ENCODE measurements around the gene TTC19.

TTC19 gene

GRCh38 chr17:15970500-15970899 lies 29.1 kb upstream of the TTC19 start:
- WGBS: 100% methylated on average over 2 of the region's 2 CpGs
- H3K27ac ChIP-seq (ENCODE audit: low read length, poor library complexity, severe bottlenecking): no peak overlapping the region

GRCh38 chr17:15971098-15971678 lies 28.4 kb upstream of the TTC19 start:
- Histone ChIP-seq H3K14ac (ENCODE audit: low read length in 2 of 2) (no peak overlapping the region), H2AK5ac (ENCODE audit: low read length, severe bottlenecking) (no peak overlapping the region), H2BK15ac (ENCODE audit: low read depth, poor library complexity, severe bottlenecking) (no peak overlapping the region), H2BK5ac (ENCODE audit: low read depth, low read length, poor library complexity, severe bottlenecking) (no peak overlapping the region), H3K27me3 (ENCODE audit: control insufficient read depth in 1 of 2, insufficient read depth in 1 of 2, low read length in 2 of 2) (no peaks in the 10 kb centered on the region), H3K9me3 (ENCODE audit: control insufficient read depth, low read length) (no peaks in the 10 kb centered on the region), H3K23ac (ENCODE audit: low read length in 2 of 2) (no peak overlapping the region), H3K4me2 (ENCODE audit: low read length, poor library complexity, severe bottlenecking) (no peak overlapping the region), H4K91ac (ENCODE audit: low read length) (no peak overlapping the region), H2AFZ (ENCODE audit: low read depth, low read length) (no peak overlapping the region), H3K27ac (ENCODE audit: low read length, poor library complexity, severe bottlenecking) (no peak overlapping the region), H3K9ac (ENCODE audit: low read length) (no peak overlapping the region), H3K4ac (ENCODE audit: low read depth in 1 of 2, low read length in 2 of 2) (no peak overlapping the region), H3K18ac (ENCODE audit: low read depth in 1 of 2, low read length in 2 of 2) (peak overlapping the region in 1 of 2 experiments; percentile 4), H3K79me1 (replicated peaks; ENCODE audit: low read length, poor library complexity, severe bottlenecking) (peaks cover 39% of the 10 kb centered on the region), H2BK120ac (ENCODE audit: low read depth, low read length) (no peak overlapping the region), H3K4me1 (ENCODE audit: control insufficient read depth, insufficient read depth, low read depth, low read length) (peaks cover 20% of the 10 kb centered on the region), H3K4me3 (ENCODE audit: insufficient read depth in 1 of 2, low read depth in 1 of 2, low read length in 2 of 2) (no peak overlapping the region), H3K36me3 (ENCODE audit: control insufficient read depth in 1 of 2, insufficient read depth in 2 of 2, low read depth in 1 of 2, low read length in 2 of 2) (peaks cover 7 to 15% of the 10 kb centered on the region in 2 experiments), H2BK12ac (ENCODE audit: low read length in 2 of 2) (no peak overlapping the region), H4K8ac (ENCODE audit: low read length) (no peak overlapping the region)
- 96% methylated on average over 4 of the region's 5 CpGs for WGBS
- no peak for DNase-seq

More at GRCh38 chr17:15970500-15970899, 29.1 kb upstream of the TTC19 start:
- no peak overlapping the region for H2BK120ac ChIP-seq (ENCODE audit: low read depth, low read length)
- no peak overlapping the region for H4K91ac ChIP-seq (ENCODE audit: low read length)
- no peak overlapping the region for H2BK12ac ChIP-seq (ENCODE audit: low read length in 2 of 2)
- H3K23ac ChIP-seq (ENCODE audit: low read length in 2 of 2): no peak overlapping the region
- H2BK15ac ChIP-seq (ENCODE audit: low read depth, poor library complexity, severe bottlenecking): no peak overlapping the region
- H3K4ac ChIP-seq (ENCODE audit: low read depth in 1 of 2, low read length in 2 of 2): no peak overlapping the region
- H4K8ac ChIP-seq (ENCODE audit: low read length): no peak overlapping the region
- no peak overlapping the region for H2BK5ac ChIP-seq (ENCODE audit: low read depth, low read length, poor library complexity, severe bottlenecking)
- peaks cover 24% of the 10 kb centered on the region for H3K4me1 ChIP-seq (ENCODE audit: control insufficient read depth, insufficient read depth, low read depth, low read length)
- H3K79me1 ChIP-seq (replicated peaks; ENCODE audit: low read length, poor library complexity, severe bottlenecking): peaks cover 39% of the 10 kb centered on the region
- no peak overlapping the region for H3K9ac ChIP-seq (ENCODE audit: low read length)
- DNase-seq: no peak
- H2AK5ac ChIP-seq (ENCODE audit: low read length, severe bottlenecking): no peak overlapping the region
- H3K4me2 ChIP-seq (ENCODE audit: low read length, poor library complexity, severe bottlenecking): no peak overlapping the region
- H3K9me3 ChIP-seq (ENCODE audit: control insufficient read depth, low read length): no peaks in the 10 kb centered on the region
- no peaks in the 10 kb centered on the region for H3K27me3 ChIP-seq (ENCODE audit: control insufficient read depth in 1 of 2, insufficient read depth in 1 of 2, low read length in 2 of 2)
- H3K36me3 ChIP-seq (ENCODE audit: control insufficient read depth in 1 of 2, insufficient read depth in 2 of 2, low read depth in 1 of 2, low read length in 2 of 2): peaks cover 7 to 13% of the 10 kb centered on the region in 2 experiments
- no peak overlapping the region for H3K18ac ChIP-seq (ENCODE audit: low read depth in 1 of 2, low read length in 2 of 2)
- no peak overlapping the region for H3K4me3 ChIP-seq (ENCODE audit: insufficient read depth in 1 of 2, low read depth in 1 of 2, low read length in 2 of 2)
- no peak overlapping the region for H3K14ac ChIP-seq (ENCODE audit: low read length in 2 of 2)
- H2AFZ ChIP-seq (ENCODE audit: low read depth, low read length): no peak overlapping the region

GRCh38 chr17:15971882-15972281 lies 27.7 kb upstream of the TTC19 start:
- Histone ChIP-seq H3K27ac (ENCODE audit: low read length, poor library complexity, severe bottlenecking) (no peak overlapping the region), H3K9ac (ENCODE audit: low read length) (no peak overlapping the region), H3K9me3 (ENCODE audit: control insufficient read depth, low read length) (no peaks in the 10 kb centered on the region), H3K27me3 (ENCODE audit: control insufficient read depth in 1 of 2, insufficient read depth in 1 of 2, low read length in 2 of 2) (no peaks in the 10 kb centered on the region), H2BK15ac (ENCODE audit: low read depth, poor library complexity, severe bottlenecking) (no peak overlapping the region), H3K79me1 (replicated peaks; ENCODE audit: low read length, poor library complexity, severe bottlenecking) (peaks cover 40% of the 10 kb centered on the region), H3K4me3 (ENCODE audit: insufficient read depth in 1 of 2, low read depth in 1 of 2, low read length in 2 of 2) (no peak overlapping the region), H2AFZ (ENCODE audit: low read depth, low read length) (no peak overlapping the region), H3K4me1 (ENCODE audit: control insufficient read depth, insufficient read depth, low read depth, low read length) (peaks cover 13% of the 10 kb centered on the region), H3K4ac (ENCODE audit: low read depth in 1 of 2, low read length in 2 of 2) (no peak overlapping the region), H3K14ac (ENCODE audit: low read length in 2 of 2) (no peak overlapping the region), H2BK12ac (ENCODE audit: low read length in 2 of 2) (peak overlapping the region in 1 of 2 experiments; percentile 16), H2BK5ac (ENCODE audit: low read depth, low read length, poor library complexity, severe bottlenecking) (no peak overlapping the region), H2AK5ac (ENCODE audit: low read length, severe bottlenecking) (no peak overlapping the region), H4K91ac (ENCODE audit: low read length) (no peak overlapping the region), H3K23ac (ENCODE audit: low read length in 2 of 2) (no peak overlapping the region), H3K18ac (ENCODE audit: low read depth in 1 of 2, low read length in 2 of 2) (no peak overlapping the region), H3K4me2 (ENCODE audit: low read length, poor library complexity, severe bottlenecking) (no peak overlapping the region), H4K8ac (ENCODE audit: low read length) (no peak overlapping the region), H3K36me3 (ENCODE audit: control insufficient read depth in 1 of 2, insufficient read depth in 2 of 2, low read depth in 1 of 2, low read length in 2 of 2) (peaks cover 7 to 21% of the 10 kb centered on the region in 2 experiments), H2BK120ac (ENCODE audit: low read depth, low read length) (no peak overlapping the region)
- WGBS: 97% methylated on average over 4 of the region's 5 CpGs
- no peak for DNase-seq

- Histone ChIP-seq H3K23ac (ENCODE audit: low read length in 2 of 2) (no peak overlapping the region), H4K8ac (ENCODE audit: low read length) (no peak overlapping the region), H3K18ac (ENCODE audit: low read depth in 1 of 2, low read length in 2 of 2) (no peak overlapping the region), H3K4me3 (ENCODE audit: insufficient read depth in 1 of 2, low read depth in 1 of 2, low read length in 2 of 2) (no peak overlapping the region), H2BK5ac (ENCODE audit: low read depth, low read length, poor library complexity, severe bottlenecking) (no peak overlapping the region), H3K4ac (ENCODE audit: low read depth in 1 of 2, low read length in 2 of 2) (no peak overlapping the region), H3K9ac (ENCODE audit: low read length) (no peak overlapping the region), H2AK5ac (ENCODE audit: low read length, severe bottlenecking) (no peak overlapping the region), H3K27ac (ENCODE audit: low read length, poor library complexity, severe bottlenecking) (no peak overlapping the region), H3K36me3 (ENCODE audit: control insufficient read depth in 1 of 2, insufficient read depth in 2 of 2, low read depth in 1 of 2, low read length in 2 of 2) (peaks cover 7 to 26% of the 10 kb centered on the region in 2 experiments), H3K27me3 (ENCODE audit: control insufficient read depth in 1 of 2, insufficient read depth in 1 of 2, low read length in 2 of 2) (no peaks in the 10 kb centered on the region), H3K9me3 (ENCODE audit: control insufficient read depth, low read length) (no peaks in the 10 kb centered on the region), H3K14ac (ENCODE audit: low read length in 2 of 2) (no peak overlapping the region), H4K91ac (ENCODE audit: low read length) (no peak overlapping the region), H3K79me1 (replicated peaks; ENCODE audit: low read length, poor library complexity, severe bottlenecking) (peaks cover 40% of the 10 kb centered on the region), H3K4me1 (ENCODE audit: control insufficient read depth, insufficient read depth, low read depth, low read length) (peaks cover 7% of the 10 kb centered on the region), H2BK15ac (ENCODE audit: low read depth, poor library complexity, severe bottlenecking) (no peak overlapping the region), H2BK120ac (ENCODE audit: low read depth, low read length) (no peak overlapping the region), H2AFZ (ENCODE audit: low read depth, low read length) (no peak overlapping the region), H3K4me2 (ENCODE audit: low read length, poor library complexity, severe bottlenecking) (no peak overlapping the region), H2BK12ac (ENCODE audit: low read length in 2 of 2) (no peak overlapping the region)
- 82% methylated on average over 4 of the region's 4 CpGs for WGBS
- no peak for DNase-seq
Observed at GRCh38 chr17:15972497-15972951, 27.1 kb upstream of the TTC19 start.

All from mesenchymal stem cell (in vitro differentiated cells and primary cell).